H9 (cell line): ENCODE data around the gene GOT1. TPM values are rescaled to one million over a fixed set of nuclear protein-coding genes. Genes with fewer than 3 reads are reported as not detected.

Source experiments
- DNase-seq: peaks from one replicate; pipeline ENCODE4 v3.0.0-alpha.2; 2017
- H2AFZ ChIP-seq: one replicate; pipeline ENCODE4 v1.6.1; 2013; ENCODE audit warnings: mild to moderate bottlenecking, low read length, control low read depth, moderate library complexity
- H2AK5ac ChIP-seq: 2 replicates; pipeline ENCODE4 v1.6.1; 2013; ENCODE audit warnings: low read length, control low read depth, mixed read lengths; ENCODE audit not compliant: insufficient read length
- H2BK120ac ChIP-seq: one replicate; pipeline ENCODE4 v1.6.1; 2013; ENCODE audit warnings: low read depth, mild to moderate bottlenecking, low read length, control low read depth, inconsistent platforms; ENCODE audit not compliant: poor library complexity, severe bottlenecking
- H2BK12ac ChIP-seq: 2 replicates; pipeline ENCODE4 v1.6.1; 2013; ENCODE audit warnings: low read length, control low read depth, mixed read lengths, low read depth; ENCODE audit not compliant: insufficient read length
- H2BK15ac ChIP-seq: 2 replicates; pipeline ENCODE4 v1.6.1; 2013; ENCODE audit warnings: low read depth, low read length, control low read depth
- H2BK20ac ChIP-seq: one replicate; pipeline ENCODE4 v1.6.1; 2013; ENCODE audit warnings: low read depth, mild to moderate bottlenecking, low read length, control low read depth, inconsistent platforms; ENCODE audit not compliant: poor library complexity, severe bottlenecking
- H2BK5ac ChIP-seq: 2 replicates; pipeline ENCODE4 v1.6.1; 2013; ENCODE audit warnings: low read length, control low read depth, mixed read lengths; ENCODE audit not compliant: insufficient read length
- H3K14ac ChIP-seq: 2 replicates; pipeline ENCODE4 v1.6.1; 2013; ENCODE audit warnings: low read length, control low read depth; ENCODE audit not compliant: insufficient read depth
- H3K18ac ChIP-seq: 2 replicates; pipeline ENCODE4 v1.6.1; 2013; ENCODE audit warnings: low read depth, mild to moderate bottlenecking, mixed read lengths, low read length, control low read depth; ENCODE audit not compliant: insufficient read length
- H3K23ac ChIP-seq: 2 replicates; pipeline ENCODE4 v1.6.1; 2013; ENCODE audit warnings: low read length, control low read depth, mixed read lengths, low read depth; ENCODE audit not compliant: insufficient read length
- H3K23me2 ChIP-seq: 2 replicates; pipeline ENCODE4 v1.6.1; 2013; ENCODE audit warnings: low read depth, mild to moderate bottlenecking, mixed read lengths, low read length, control low read depth; ENCODE audit not compliant: insufficient read length, poor library complexity, severe bottlenecking
- H3K27ac ChIP-seq: 2 replicates; pipeline ENCODE4 v1.5.1; 2013; ENCODE audit warnings: low read length, control low read depth, mixed read lengths, low read depth; ENCODE audit not compliant: insufficient read length
- H3K27me3 ChIP-seq: 2 replicates; pipeline ENCODE4 v1.6.1; 2013; ENCODE audit warnings: low read length, control low read depth, inconsistent platforms; ENCODE audit not compliant: insufficient read depth
- H3K4ac ChIP-seq: 2 replicates; pipeline ENCODE4 v1.6.1; 2013; ENCODE audit warnings: low read depth, mild to moderate bottlenecking, control low read depth, inconsistent platforms, low read length, moderate library complexity
- H3K4me1 ChIP-seq: 2 replicates; pipeline ENCODE4 v1.6.1; 2013; ENCODE audit warnings: low read length, control low read depth, inconsistent platforms; ENCODE audit not compliant: insufficient read depth
- H3K4me2 ChIP-seq: 2 replicates; pipeline ENCODE4 v1.6.1; 2013; ENCODE audit warnings: low read length, control low read depth, mixed read lengths; ENCODE audit not compliant: insufficient read length, insufficient read depth
- H3K56ac ChIP-seq: 2 replicates; pipeline ENCODE4 v1.6.1; 2013; ENCODE audit warnings: low read depth, mild to moderate bottlenecking, mixed read lengths, low read length, control low read depth; ENCODE audit not compliant: insufficient read length
- H3K79me1 ChIP-seq: 2 replicates; pipeline ENCODE4 v1.6.1; 2013; ENCODE audit warnings: low read depth, mild to moderate bottlenecking, moderate library complexity, low read length, control low read depth, inconsistent platforms; ENCODE audit not compliant: insufficient read depth, poor library complexity, severe bottlenecking
- H3K79me2 ChIP-seq: 2 replicates; pipeline ENCODE4 v1.6.1; 2013; ENCODE audit warnings: low read length, control low read depth, inconsistent platforms; ENCODE audit not compliant: insufficient read depth
- H3K9ac ChIP-seq: 2 replicates; pipeline ENCODE4 v1.6.1; 2013; ENCODE audit warnings: low read length, control low read depth, mixed read lengths; ENCODE audit not compliant: insufficient read length; ENCODE audit errors: extremely low read depth
- H3K9me3 ChIP-seq: one replicate; pipeline ENCODE4 v1.6.1; 2013; ENCODE audit warnings: low read depth, low read length, inconsistent platforms; ENCODE audit not compliant: control insufficient read depth
- H3T11ph ChIP-seq: one replicate; pipeline ENCODE4 v1.6.1; 2013; ENCODE audit warnings: mild to moderate bottlenecking, low read length, control low read depth, inconsistent platforms
- H4K20me1 ChIP-seq: one replicate; pipeline ENCODE4 v1.6.1; 2013; ENCODE audit not compliant: control insufficient read depth, insufficient read length, insufficient read depth
- H4K5ac ChIP-seq: 2 replicates; pipeline ENCODE4 v1.6.1; 2013; ENCODE audit warnings: low read depth, mild to moderate bottlenecking, mixed read lengths, low read length, control low read depth; ENCODE audit not compliant: insufficient read length
- H4K8ac ChIP-seq: replicated peaks from 2 replicates; pipeline ENCODE4 v1.6.1; 2013; ENCODE audit warnings: low read length, control low read depth, mixed read lengths, low read depth; ENCODE audit not compliant: insufficient read length
- H4K91ac ChIP-seq: 2 replicates; pipeline ENCODE4 v1.6.1; 2013; ENCODE audit warnings: low read depth, mild to moderate bottlenecking, moderate library complexity, mixed read lengths, low read length, control low read depth; ENCODE audit not compliant: insufficient read length
- H3K27ac Mint-ChIP-seq, 3 experiments: 2 replicates in 2 of 3; 3 replicates in 1 of 3; pipeline ENCODE4 v1.8.0; 2020 to 2021; ENCODE audit warnings: mixed read lengths in 3 of 3, mild to moderate bottlenecking in 1 of 3, moderate library complexity in 1 of 3
- H3K27me3 Mint-ChIP-seq: 2 replicates; pipeline ENCODE4 v1.8.0; 2021; ENCODE audit warnings: low read depth, mild to moderate bottlenecking, moderate library complexity, mixed read lengths
- H3K36me3 Mint-ChIP-seq, 3 experiments: 2 replicates in 2 of 3; 3 replicates in 1 of 3; pipeline ENCODE4 v1.8.0; 2020 to 2021; ENCODE audit warnings: low read depth in 3 of 3, mixed read lengths in 3 of 3; ENCODE audit not compliant: insufficient read depth in 1 of 3
- H3K4me1 Mint-ChIP-seq, 2 experiments: 2 replicates each; pipeline ENCODE4 v1.8.0; 2020; ENCODE audit warnings: mixed read lengths in 2 of 2
- H3K4me3 Mint-ChIP-seq, 2 experiments: 2 replicates in 1 of 2; 3 replicates in 1 of 2; pipeline ENCODE4 v1.8.0; 2020 to 2021; ENCODE audit warnings: mild to moderate bottlenecking in 2 of 2, mixed read lengths in 2 of 2, moderate library complexity in 1 of 2
- H3K9me3 Mint-ChIP-seq, 2 experiments: 2 replicates in 1 of 2; 3 replicates in 1 of 2; pipeline ENCODE4 v1.8.0; 2020; ENCODE audit warnings: mild to moderate bottlenecking in 2 of 2, mixed read lengths in 2 of 2, moderate library complexity in 1 of 2
- WGBS: extraction: QIAGEN DNeasy Blood & Tissue Kit; methylation state at CpG from one replicate; pipeline ENCODE4 v1.1.7; 2013; ENCODE audit warnings: missing lambda C conversion rate, low lambda C conversion rate, mixed read lengths; ENCODE audit not compliant: insufficient read length; ENCODE audit errors: extremely low coverage; 5-methylcytosine and 5-hydroxymethylcytosine counted together
- long read RNA-seq: library from polyadenylated mRNA; unstranded; transcript quantifications from one replicate; pipeline ENCODE4 v2.0.0, GENCODE V29; 2020
- total RNA-seq: library from RNA; stranded (reverse); gene quantifications from 2 replicates; pipeline ENCODE4 v1.2.1, GENCODE V29; 2021
- TF ChIP-seq, protein P1 (sequence below): fragments of 200-600 bp; sonication (generic); conservative IDR thresholded peaks from 3 replicates; pipeline ENCODE4 v1.8.0; 2021; ENCODE audit warnings: antibody characterized with exemption, mild to moderate bottlenecking

GOT1 gene
- total RNA-seq, result 43.3 and 47.4 TPM in 2 replicates
- long read RNA-seq, transcript GOT1-201 (9 exons, 2,923 nt), result major isoform, 695 of 734 reads
- long read RNA-seq, partial matches to known transcripts, result 3 of 734 reads
- long read RNA-seq, other reads (novel, unspliced or antisense), result 36 of 734 reads

DNA sequence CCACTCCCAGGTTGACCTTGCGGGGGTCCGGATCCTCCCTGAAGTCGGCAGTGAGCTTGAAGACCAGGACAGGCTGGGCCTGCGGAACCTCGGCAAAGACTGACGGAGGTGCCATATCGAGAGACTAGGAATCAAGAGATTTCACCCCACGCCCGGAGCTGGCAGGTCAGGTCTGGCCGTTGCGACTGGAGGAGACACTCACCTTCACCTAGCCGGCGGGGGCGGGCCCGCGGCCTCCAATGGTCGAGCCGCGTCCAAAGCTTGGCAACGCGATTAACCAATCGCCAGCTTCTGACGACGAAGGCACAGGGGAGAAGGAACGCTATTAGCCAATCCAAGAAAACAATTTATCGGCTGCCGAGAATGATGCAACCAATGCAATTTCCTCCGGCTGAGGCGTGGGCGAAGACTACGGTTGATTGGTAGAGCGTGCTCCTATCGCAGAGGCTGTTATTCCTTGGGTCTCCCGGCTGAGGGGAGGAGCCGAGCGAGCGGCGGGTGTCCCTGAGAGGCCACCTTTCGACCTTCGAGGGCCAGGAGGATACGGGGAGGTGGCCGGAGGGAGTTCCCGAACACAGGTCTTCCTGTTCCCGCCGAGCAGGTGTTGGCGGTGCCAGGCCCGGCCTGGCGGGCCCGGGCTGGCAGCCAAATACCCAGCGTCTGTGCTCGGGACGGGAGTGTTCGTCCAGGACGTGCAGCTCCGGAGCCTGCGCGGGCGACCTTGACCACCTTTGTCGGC is at the start of gene GOT1:
Gene GOT1 (minus strand): TSS at position 174 of the 739 bp plus-strand sequence. CDS start 59 bp downstream, at position 115.
- Mint-ChIP-seq H3K27me3 (no peaks in the 10 kb centered on the region; the same call in none of the 2 replicates), H3K27ac (peak within 1 kb of the TSS; percentile 96 to 99 (median 98))

More for the DNA sequence above, at the start of gene GOT1:
- Histone ChIP-seq H3T11ph (no peak within 1 kb of the TSS), H2BK12ac (peak within 1 kb of the TSS; percentile 10), H3K79me2 (peaks cover 6% of the 10 kb centered on the region; the same call in 1 of the 2 replicates), H2BK5ac (peak within 1 kb of the TSS; percentile 43), H3K14ac (peak within 1 kb of the TSS; percentile 86), H3K18ac (peak within 1 kb of the TSS; percentile 92), H3K56ac (no peak within 1 kb of the TSS), H2BK20ac (no peak within 1 kb of the TSS), H4K5ac (no peak within 1 kb of the TSS), H2AK5ac (no peak within 1 kb of the TSS), H3K4me1 (no peaks in the 10 kb centered on the region; the same call in 1 of the 2 replicates), H3K27me3 (no peaks in the 10 kb centered on the region), H3K79me1 (peaks cover 2% of the 10 kb centered on the region), H3K23me2 (peaks cover 8% of the 10 kb centered on the region), H3K9ac (peak within 1 kb of the TSS; percentile 88), H3K23ac (no peak within 1 kb of the TSS), H3K27ac (no peak within 1 kb of the TSS), H4K20me1 (no peaks in the 10 kb centered on the region), H2BK120ac (no peak within 1 kb of the TSS), H4K91ac (no peak within 1 kb of the TSS), H4K8ac (no peak within 1 kb of the TSS), H3K4me2 (peak within 1 kb of the TSS; percentile 94), H2AFZ (no peak within 1 kb of the TSS), H2BK15ac (no peak within 1 kb of the TSS), H3K9me3 (no peaks in the 10 kb centered on the region), H3K4ac (peak within 1 kb of the TSS; percentile 11; the same call in 1 of the 2 replicates)
- no CpG with 5 or more reads among the region's 59 CpGs for WGBS
- Mint-ChIP-seq H3K4me1 (peaks cover 14 to 20% of the 10 kb centered on the region in 2 experiments), H3K9me3 (no peaks in the 10 kb centered on the region), H3K4me3 (peak within 1 kb of the TSS; percentile 94 to 95), H3K36me3 (peaks cover 0 to 5% (median 2%) of the 10 kb centered on the region in 3 experiments; a peak in 4 of 7 replicates)
- TF ChIP-seq, protein P1, sequence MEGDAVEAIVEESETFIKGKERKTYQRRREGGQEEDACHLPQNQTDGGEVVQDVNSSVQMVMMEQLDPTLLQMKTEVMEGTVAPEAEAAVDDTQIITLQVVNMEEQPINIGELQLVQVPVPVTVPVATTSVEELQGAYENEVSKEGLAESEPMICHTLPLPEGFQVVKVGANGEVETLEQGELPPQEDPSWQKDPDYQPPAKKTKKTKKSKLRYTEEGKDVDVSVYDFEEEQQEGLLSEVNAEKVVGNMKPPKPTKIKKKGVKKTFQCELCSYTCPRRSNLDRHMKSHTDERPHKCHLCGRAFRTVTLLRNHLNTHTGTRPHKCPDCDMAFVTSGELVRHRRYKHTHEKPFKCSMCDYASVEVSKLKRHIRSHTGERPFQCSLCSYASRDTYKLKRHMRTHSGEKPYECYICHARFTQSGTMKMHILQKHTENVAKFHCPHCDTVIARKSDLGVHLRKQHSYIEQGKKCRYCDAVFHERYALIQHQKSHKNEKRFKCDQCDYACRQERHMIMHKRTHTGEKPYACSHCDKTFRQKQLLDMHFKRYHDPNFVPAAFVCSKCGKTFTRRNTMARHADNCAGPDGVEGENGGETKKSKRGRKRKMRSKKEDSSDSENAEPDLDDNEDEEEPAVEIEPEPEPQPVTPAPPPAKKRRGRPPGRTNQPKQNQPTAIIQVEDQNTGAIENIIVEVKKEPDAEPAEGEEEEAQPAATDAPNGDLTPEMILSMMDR, result no peak
- DNase-seq, result peak; percentile 99
